Colonic mucosa (tissue), 4 donors: ENCODE data around the gene GPR139. TPM values are rescaled to one million over a fixed set of nuclear protein-coding genes. Genes with fewer than 3 reads are reported as not detected.

Experiments
- DNase-seq: peaks from one replicate; pipeline ENCODE4 v3.0.0-alpha.2; 2020
- H3K27ac ChIP-seq: fragments of 200-600 bp; one replicate; pipeline ENCODE4 v1.8.0; 2021
- H3K27me3 ChIP-seq: fragments of 200-600 bp; one replicate; pipeline ENCODE4 v1.8.0; 2021
- H3K36me3 ChIP-seq: fragments of 200-600 bp; one replicate; pipeline ENCODE4 v1.8.0; 2021
- H3K4me1 ChIP-seq: fragments of 200-600 bp; one replicate; pipeline ENCODE4 v1.8.0; 2021; ENCODE audit warnings: mild to moderate bottlenecking
- H3K4me3 ChIP-seq: fragments of 200-600 bp; one replicate; pipeline ENCODE4 v1.8.0; 2021
- H3K9ac ChIP-seq, 2 donors: one replicate each; pipeline ENCODE4 v1.7.0; 2013; ENCODE audit warnings: control low read depth in 2 of 2, low read depth in 2 of 2, low read length in 2 of 2
- H3K9me3 ChIP-seq: fragments of 200-600 bp; one replicate; pipeline ENCODE4 v1.8.0; 2021
- CTCF ChIP-seq: fragments of 200-600 bp; IDR thresholded peaks from one replicate; pipeline ENCODE4 v1.8.0; 2022; ENCODE audit warnings: antibody characterized with exemption, mild to moderate bottlenecking
- intact Hi-C: fragments of 100-400 bp; cut with DNase I; formaldehyde crosslinking; loops from one replicate; pipeline ENCODE4 v1.14.1; 2022
- total RNA-seq, 2 donors: library from RNA; stranded (reverse); fragmentation: NEBNext Ultra II Directional in 1 of 2; extraction: Animal tissue kit (Norgen Biotek cat#: 25700) in 1 of 2; gene quantifications; one replicate each; pipeline ENCODE4 v1.2.1, GENCODE V29; 2021
- donor health status: healthy.
- donor health status: DM: no; HTN: no; CAD: no.
- donor health status: DM: no; HTN: no; CAD: no.

The GPR139 gene
- total RNA-seq, 2 donors from 2014 or later, result not detected

GRCh38 chr16:20056436-20056835 is 17.3 kb downstream of the GPR139 start:
- TF ChIP-seq CTCF, result no peak
- Histone ChIP-seq H3K4me3 (no peak overlapping the region), H3K27me3 (no peaks in the 10 kb centered on the region), H3K4me1 (no peaks in the 10 kb centered on the region), H3K36me3 (no peaks in the 10 kb centered on the region), H3K9ac (no peak overlapping the region), H3K9me3 (no peaks in the 10 kb centered on the region), H3K27ac (no peak overlapping the region)
- no peak for DNase-seq
- intact Hi-C loops, result no loop called here

- no peaks in the 10 kb centered on the region for H3K27me3 ChIP-seq
- no peak for DNase-seq
- no peak overlapping the region for H3K4me3 ChIP-seq
- TF ChIP-seq CTCF, result no peak
- no peak overlapping the region for H3K27ac ChIP-seq
- no peak overlapping the region for H3K9ac ChIP-seq
- intact Hi-C loops, result no loop called here
- no peaks in the 10 kb centered on the region for H3K9me3 ChIP-seq
- no peaks in the 10 kb centered on the region for H3K4me1 ChIP-seq
- H3K36me3 ChIP-seq, result no peaks in the 10 kb centered on the region
Observed at GRCh38 chr16:20053336-20053735, 20.4 kb downstream of the GPR139 start.

- TF ChIP-seq CTCF, result no peak
Observed at GRCh38 chr16:20051611-20052010, 22.1 kb downstream of the GPR139 start.

GRCh38 chr16:20051147-20051546 is 22.5 kb downstream of the GPR139 start:
- Histone ChIP-seq H3K27me3 (no peaks in the 10 kb centered on the region), H3K27ac (no peak overlapping the region), H3K9ac (no peak overlapping the region), H3K9me3 (no peaks in the 10 kb centered on the region), H3K4me1 (no peaks in the 10 kb centered on the region), H3K36me3 (no peaks in the 10 kb centered on the region), H3K4me3 (no peak overlapping the region)
- intact Hi-C loops, result no loop called here
- DNase-seq, result no peak
- no peak for TF ChIP-seq CTCF

More at GRCh38 chr16:20051611-20052010, 22.1 kb downstream of the GPR139 start:
- Histone ChIP-seq H3K27me3 (no peaks in the 10 kb centered on the region), H3K36me3 (no peaks in the 10 kb centered on the region), H3K9me3 (no peaks in the 10 kb centered on the region), H3K9ac (no peak overlapping the region), H3K27ac (no peak overlapping the region), H3K4me3 (no peak overlapping the region), H3K4me1 (no peaks in the 10 kb centered on the region)
- no peak for DNase-seq
- intact Hi-C loops, result no loop called here

- intact Hi-C loops, result no loop called here
- no peak overlapping the region for H3K27ac ChIP-seq
- no peaks in the 10 kb centered on the region for H3K4me1 ChIP-seq
- no peaks in the 10 kb centered on the region for H3K9me3 ChIP-seq
- H3K27me3 ChIP-seq, result no peaks in the 10 kb centered on the region
- H3K36me3 ChIP-seq, result no peaks in the 10 kb centered on the region
- H3K4me3 ChIP-seq, result no peak overlapping the region
- H3K9ac ChIP-seq, result no peak overlapping the region
- DNase-seq, result no peak
- TF ChIP-seq CTCF, result no peak
Observed at GRCh38 chr16:20049831-20050230, 23.9 kb downstream of the GPR139 start.

GRCh38 chr16:20045886-20046285 is 27.8 kb downstream of the GPR139 start:
- intact Hi-C loops, result no loop called here
- DNase-seq, result no peak
- H3K27ac ChIP-seq, result no peak overlapping the region
- H3K4me3 ChIP-seq, result no peak overlapping the region
- H3K27me3 ChIP-seq, result no peaks in the 10 kb centered on the region
- no peaks in the 10 kb centered on the region for H3K9me3 ChIP-seq
- H3K9ac ChIP-seq, result no peak overlapping the region
- TF ChIP-seq CTCF, result no peak
- no peaks in the 10 kb centered on the region for H3K4me1 ChIP-seq
- H3K36me3 ChIP-seq, result no peaks in the 10 kb centered on the region
